ENCODE measurements around the gene VPS54. TPM values are rescaled to one million over a fixed set of nuclear protein-coding genes. Genes with fewer than 3 reads are reported as not detected.

The VPS54 gene
- total RNA-seq, 1 experiment from 2014 or later, result 12.4 TPM

DNA sequence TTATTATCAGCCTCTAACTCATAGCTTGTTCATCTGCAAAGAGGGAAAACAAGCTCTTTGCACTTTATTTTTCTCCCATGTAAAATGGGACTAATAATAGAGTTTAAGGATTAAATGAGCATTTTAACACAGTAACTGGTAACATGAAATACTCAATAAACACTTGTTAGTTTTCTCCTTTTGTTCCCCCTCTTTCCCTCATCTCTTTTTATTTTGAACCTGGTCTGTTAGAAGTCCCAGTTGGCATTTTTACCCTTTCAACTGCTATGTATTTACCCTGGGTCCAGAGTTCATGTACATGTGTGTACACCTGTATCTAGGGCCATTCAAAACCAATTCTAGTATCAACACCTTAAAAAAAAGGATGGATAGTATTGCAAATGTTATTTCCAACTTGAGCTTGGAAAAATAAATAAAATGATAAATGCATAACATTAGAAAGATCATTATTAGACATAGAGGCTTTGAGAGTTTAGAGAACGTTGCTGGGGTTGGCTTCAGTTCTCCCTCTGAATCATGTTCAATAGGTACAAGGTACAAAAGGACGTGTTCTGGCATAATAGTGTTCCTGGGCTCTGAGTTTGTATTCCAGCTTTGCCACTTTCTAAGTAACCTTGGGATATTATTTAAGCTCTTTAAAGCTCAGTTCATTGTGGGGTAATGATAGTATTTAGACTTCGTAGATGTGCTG, 5.2 kb upstream of the VPS54 start (continued):
- TF ChIP-seq, protein P1, sequence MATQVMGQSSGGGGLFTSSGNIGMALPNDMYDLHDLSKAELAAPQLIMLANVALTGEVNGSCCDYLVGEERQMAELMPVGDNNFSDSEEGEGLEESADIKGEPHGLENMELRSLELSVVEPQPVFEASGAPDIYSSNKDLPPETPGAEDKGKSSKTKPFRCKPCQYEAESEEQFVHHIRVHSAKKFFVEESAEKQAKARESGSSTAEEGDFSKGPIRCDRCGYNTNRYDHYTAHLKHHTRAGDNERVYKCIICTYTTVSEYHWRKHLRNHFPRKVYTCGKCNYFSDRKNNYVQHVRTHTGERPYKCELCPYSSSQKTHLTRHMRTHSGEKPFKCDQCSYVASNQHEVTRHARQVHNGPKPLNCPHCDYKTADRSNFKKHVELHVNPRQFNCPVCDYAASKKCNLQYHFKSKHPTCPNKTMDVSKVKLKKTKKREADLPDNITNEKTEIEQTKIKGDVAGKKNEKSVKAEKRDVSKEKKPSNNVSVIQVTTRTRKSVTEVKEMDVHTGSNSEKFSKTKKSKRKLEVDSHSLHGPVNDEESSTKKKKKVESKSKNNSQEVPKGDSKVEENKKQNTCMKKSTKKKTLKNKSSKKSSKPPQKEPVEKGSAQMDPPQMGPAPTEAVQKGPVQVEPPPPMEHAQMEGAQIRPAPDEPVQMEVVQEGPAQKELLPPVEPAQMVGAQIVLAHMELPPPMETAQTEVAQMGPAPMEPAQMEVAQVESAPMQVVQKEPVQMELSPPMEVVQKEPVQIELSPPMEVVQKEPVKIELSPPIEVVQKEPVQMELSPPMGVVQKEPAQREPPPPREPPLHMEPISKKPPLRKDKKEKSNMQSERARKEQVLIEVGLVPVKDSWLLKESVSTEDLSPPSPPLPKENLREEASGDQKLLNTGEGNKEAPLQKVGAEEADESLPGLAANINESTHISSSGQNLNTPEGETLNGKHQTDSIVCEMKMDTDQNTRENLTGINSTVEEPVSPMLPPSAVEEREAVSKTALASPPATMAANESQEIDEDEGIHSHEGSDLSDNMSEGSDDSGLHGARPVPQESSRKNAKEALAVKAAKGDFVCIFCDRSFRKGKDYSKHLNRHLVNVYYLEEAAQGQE (IDR thresholded peaks at IDR 0.05; ENCODE audit: low read depth), result no peak

DNA sequence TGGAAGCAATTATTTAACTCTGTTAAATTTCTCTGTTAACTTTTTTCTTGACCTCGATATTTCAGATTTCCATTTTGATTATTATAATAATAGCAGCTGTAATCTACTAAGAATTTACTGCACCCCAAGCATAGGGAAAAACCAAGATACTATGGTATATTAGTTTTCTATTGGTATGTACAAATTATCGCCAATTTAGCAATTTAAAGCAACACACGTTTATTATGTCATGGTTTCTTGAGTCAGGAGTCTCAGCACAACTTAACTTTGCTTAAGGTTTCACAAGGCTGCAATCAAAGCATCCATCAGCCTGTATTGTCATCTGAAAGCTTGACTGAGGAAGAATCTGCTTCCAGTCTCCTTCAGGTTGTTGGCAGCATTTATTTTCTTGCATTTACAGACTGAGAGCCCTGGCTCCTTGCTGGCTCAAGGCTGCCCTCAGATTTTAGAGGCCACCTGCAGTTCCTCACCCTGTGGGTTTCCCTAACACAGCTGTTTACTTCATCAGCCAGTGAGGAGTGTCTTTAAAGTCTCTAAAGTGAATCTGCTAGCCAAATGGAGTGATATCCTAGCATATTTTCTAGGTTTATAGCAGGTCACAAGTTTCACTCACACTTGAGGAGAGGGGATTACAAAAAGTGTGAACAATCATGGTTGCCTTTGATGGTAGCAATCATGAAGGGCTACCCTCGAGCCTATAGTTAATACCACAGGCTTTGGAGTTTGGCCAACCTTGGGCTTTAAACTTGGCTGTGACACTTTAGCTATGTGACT, 4.4 kb upstream of the VPS54 start:
- Histone ChIP-seq H4K20me1 (ENCODE audit: insufficient read depth) (no peaks in the 10 kb centered on the region), H3K9me2 (ENCODE audit: insufficient read depth) (no peaks in the 10 kb centered on the region), H2AFZ (ENCODE audit: low read depth, low read length, poor library complexity, severe bottlenecking) (no peak overlapping the region), H3K27me3 (ENCODE audit: insufficient read depth, low read length) (no peaks in the 10 kb centered on the region), H3K79me2 (ENCODE audit: insufficient read depth, low read length) (peaks cover under 1% of the 10 kb centered on the region; the same call in 1 of the 2 replicates), H3K36me3 (ENCODE audit: control insufficient read depth in 1 of 2, insufficient read depth in 2 of 2, low read length in 2 of 2) (no peaks in the 10 kb centered on the region), H3K27ac (ENCODE audit: low read depth, low read length) (no peak overlapping the region), H3K9ac (ENCODE audit: low read length) (no peak overlapping the region), H3K4me3 (replicated peaks in 1 of 2; ENCODE audit: low read depth in 1 of 2, low read length in 2 of 2) (no peak overlapping the region), H3K4me1 (ENCODE audit: control insufficient read depth in 1 of 2, insufficient read depth in 2 of 2, low read length in 2 of 2) (peaks cover 0 to 22% of the 10 kb centered on the region in 2 experiments; a peak in 2 of 4 replicates), H3K4me2 (ENCODE audit: low read length) (no peak overlapping the region), H3K9me3 (ENCODE audit: control insufficient read depth in 1 of 2, insufficient read depth in 1 of 2, low read depth in 1 of 2, low read length in 2 of 2) (no peaks in the 10 kb centered on the region)
- BruUV-seq (replicated peaks), result no TSS peak
- ChIA-PET RAD21 (ENCODE audit: low non-redundant PET in 1 of 2, low total read pairs in 2 of 2, uncharacterized antibody in 2 of 2, unreplicated experiment in 2 of 2) (no interaction called here), POLR2A (no interaction called here), CTCF (no interaction called here)
- no peak for ATAC-seq
- DNase-seq (ENCODE audit: low read depth, low spot score), result no peak
- intact Hi-C loops (cut with micrococcal nuclease), result no loop called here
- TF ChIP-seq RAD21 (IDR thresholded peaks at IDR 0.05; ENCODE audit: low read depth) (0 out of 2 replicates have a peak, but pooled peaks have one; percentile 14), ZNF274 (IDR thresholded peaks at IDR 0.05; ENCODE audit: low read depth, low read length) (no peak)
- TF ChIP-seq, protein P2, sequence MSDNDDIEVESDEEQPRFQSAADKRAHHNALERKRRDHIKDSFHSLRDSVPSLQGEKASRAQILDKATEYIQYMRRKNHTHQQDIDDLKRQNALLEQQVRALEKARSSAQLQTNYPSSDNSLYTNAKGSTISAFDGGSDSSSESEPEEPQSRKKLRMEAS (IDR thresholded peaks at IDR 0.05), result no peak
